OCI-LY7 (cell line): Measurements from ENCODE around the gene NDOR1. TPM values are rescaled to one million over a fixed set of nuclear protein-coding genes. Genes with fewer than 3 reads are reported as not detected.

Experiments used
- BruUV-seq: library from RNA; stranded (reverse); fragments of 400-500 nt; replicated peaks from 2 replicates; lab custom pipeline; 2021; lab: Mats Ljungman, UMichigan
- CTCF ChIA-PET: fragments of 300-600 bp; sonication (Branson Sonifier 250); formaldehyde crosslinking; loops from one replicate; lab custom pipeline; 2022; ENCODE audit warnings: antibody characterized with exemption; ENCODE audit not compliant: unreplicated experiment; lab: Charles Lee
- POLR2A ChIA-PET: fragments of 300-600 bp; sonication (Branson Sonifier 250); formaldehyde crosslinking; loops from one replicate; lab custom pipeline; 2022; ENCODE audit warnings: antibody characterized with exemption; lab: Charles Lee
- DNase-seq: peaks from one replicate; pipeline ENCODE4 v3.0.0-alpha.2; 2015; ENCODE audit warnings: low spot score
- H2AFZ ChIP-seq: fragments of 200-600 bp; sonication (generic), shearing (Covaris generic); 2 replicates; pipeline ENCODE4 v1.6.1; 2014; ENCODE audit warnings: mild to moderate bottlenecking, antibody characterized with exemption, low read length, moderate library complexity
- H3K27ac ChIP-seq: fragments of 200-600 bp; sonication (generic); 2 replicates; pipeline ENCODE4 v1.5.1; 2014; ENCODE audit warnings: mixed run types, low read depth, mild to moderate bottlenecking, moderate library complexity, low read length, inconsistent platforms; ENCODE audit not compliant: poor library complexity, severe bottlenecking
- H3K36me3 ChIP-seq: fragments of 200-600 bp; sonication (generic); 2 replicates; pipeline ENCODE4 v1.6.1; 2014; ENCODE audit warnings: mild to moderate bottlenecking, antibody characterized with exemption, low read length, moderate library complexity, mixed read lengths; ENCODE audit not compliant: insufficient read depth
- H3K4me1 ChIP-seq: fragments of 200-600 bp; sonication (generic); 2 replicates; pipeline ENCODE4 v1.5.1; 2014; ENCODE audit warnings: mild to moderate bottlenecking, low read length; ENCODE audit not compliant: insufficient read depth, poor library complexity, severe bottlenecking
- H3K4me2 ChIP-seq: fragments of 200-600 bp; sonication (generic); 2 replicates; pipeline ENCODE4 v1.6.1; 2014; ENCODE audit warnings: mild to moderate bottlenecking, low read length
- H3K4me3 ChIP-seq: fragments of 200-600 bp; sonication (generic); 2 replicates; pipeline ENCODE4 v1.5.1; 2014; ENCODE audit warnings: mild to moderate bottlenecking, low read depth, low read length; ENCODE audit not compliant: poor library complexity, severe bottlenecking
- H3K79me2 ChIP-seq: fragments of 200-600 bp; sonication (generic); 2 replicates; pipeline ENCODE4 v1.6.1; 2016; ENCODE audit warnings: low read depth, mild to moderate bottlenecking, low read length, moderate library complexity, mixed read lengths; ENCODE audit not compliant: insufficient read depth
- H3K9me2 ChIP-seq: fragments of 200-600 bp; sonication (generic); 2 replicates; pipeline ENCODE4 v1.6.1; 2016; ENCODE audit warnings: mild to moderate bottlenecking, low read length, mixed read lengths; ENCODE audit not compliant: insufficient read depth
- H3K9me3 ChIP-seq: fragments of 200-600 bp; sonication (generic); 2 replicates; pipeline ENCODE4 v1.6.1; 2014; ENCODE audit warnings: mild to moderate bottlenecking, mixed run types, low read length, mixed read lengths
- H4K20me1 ChIP-seq: fragments of 200-600 bp; sonication (generic); 2 replicates; pipeline ENCODE4 v1.6.1; 2014; ENCODE audit warnings: mild to moderate bottlenecking, antibody characterized with exemption, low read length, moderate library complexity, mixed read lengths; ENCODE audit not compliant: insufficient read depth
- EZH2phosphoT487 ChIP-seq: fragments of 200-600 bp; sonication (generic); IDR thresholded peaks from 2 replicates; pipeline ENCODE4 v1.6.1; 2018; ENCODE audit warnings: low read depth, borderline replicate concordance, mild to moderate bottlenecking, mixed run types, antibody characterized with exemption, low read length, moderate library complexity, mixed read lengths
- intact Hi-C: fragments of 100-400 bp; cut with micrococcal nuclease; formaldehyde crosslinking; loops from one replicate; pipeline ENCODE4 v1.10.0; 2022; ENCODE audit not compliant: unreplicated experiment
- total RNA-seq, 2 experiments: library from RNA; depleted of rRNA in 1 of 2; stranded (reverse); fragments of >200 nt in 1 of 2; shearing (Covaris generic) in 1 of 2; gene quantifications; 2 replicates each; pipeline ENCODE4 v1.2.3, GENCODE V29; 2014 to 2022
- TF ChIP-seq, protein P1 (sequence below): fragments of 200-600 bp; sonication (generic); conservative IDR thresholded peaks from 2 replicates; pipeline ENCODE4 v1.5.1; 2014; ENCODE audit warnings: mild to moderate bottlenecking, antibody characterized with exemption, low read length, moderate library complexity, mixed read lengths

Gene NDOR1
- total RNA-seq, 2 experiments from 2014 or later = 30.4 to 61.9 TPM

- intact Hi-C loops = no loop called here
- DNase-seq = no peak
- TF ChIP-seq EZH2phosphoT487 = no peak
- TF ChIP-seq, protein P1, sequence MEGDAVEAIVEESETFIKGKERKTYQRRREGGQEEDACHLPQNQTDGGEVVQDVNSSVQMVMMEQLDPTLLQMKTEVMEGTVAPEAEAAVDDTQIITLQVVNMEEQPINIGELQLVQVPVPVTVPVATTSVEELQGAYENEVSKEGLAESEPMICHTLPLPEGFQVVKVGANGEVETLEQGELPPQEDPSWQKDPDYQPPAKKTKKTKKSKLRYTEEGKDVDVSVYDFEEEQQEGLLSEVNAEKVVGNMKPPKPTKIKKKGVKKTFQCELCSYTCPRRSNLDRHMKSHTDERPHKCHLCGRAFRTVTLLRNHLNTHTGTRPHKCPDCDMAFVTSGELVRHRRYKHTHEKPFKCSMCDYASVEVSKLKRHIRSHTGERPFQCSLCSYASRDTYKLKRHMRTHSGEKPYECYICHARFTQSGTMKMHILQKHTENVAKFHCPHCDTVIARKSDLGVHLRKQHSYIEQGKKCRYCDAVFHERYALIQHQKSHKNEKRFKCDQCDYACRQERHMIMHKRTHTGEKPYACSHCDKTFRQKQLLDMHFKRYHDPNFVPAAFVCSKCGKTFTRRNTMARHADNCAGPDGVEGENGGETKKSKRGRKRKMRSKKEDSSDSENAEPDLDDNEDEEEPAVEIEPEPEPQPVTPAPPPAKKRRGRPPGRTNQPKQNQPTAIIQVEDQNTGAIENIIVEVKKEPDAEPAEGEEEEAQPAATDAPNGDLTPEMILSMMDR = no peak
- BruUV-seq = no TSS peak
- H4K20me1 ChIP-seq = peaks cover 14% of the 10 kb centered on the region; the same call in 1 of the 2 replicates
- H3K36me3 ChIP-seq = peaks cover 23% of the 10 kb centered on the region
- ChIA-PET CTCF (no interaction called here), POLR2A (interaction anchor here (0.9 to 1.5 kb wide), 5 partner anchors 11 to 73 kb away, joined by 3 to 4 read pairs (median 4); partner anchors contain the start of gene RNF208)
- peaks cover 44% of the 10 kb centered on the region for H3K4me1 ChIP-seq
- H3K9me3 ChIP-seq = no peaks in the 10 kb centered on the region
- H3K4me3 ChIP-seq = peak overlapping the region; percentile 92
- peaks cover 62% of the 10 kb centered on the region for H3K79me2 ChIP-seq
- peak overlapping the region; percentile 57 for H3K27ac ChIP-seq
- H3K4me2 ChIP-seq = peak overlapping the region; percentile 97
- H3K9me2 ChIP-seq = no peaks in the 10 kb centered on the region
- no peak overlapping the region for H2AFZ ChIP-seq
These were observed 772 bp upstream of the NDOR1 start for GRCh38 chr9:137204731-137205125.

DNA sequence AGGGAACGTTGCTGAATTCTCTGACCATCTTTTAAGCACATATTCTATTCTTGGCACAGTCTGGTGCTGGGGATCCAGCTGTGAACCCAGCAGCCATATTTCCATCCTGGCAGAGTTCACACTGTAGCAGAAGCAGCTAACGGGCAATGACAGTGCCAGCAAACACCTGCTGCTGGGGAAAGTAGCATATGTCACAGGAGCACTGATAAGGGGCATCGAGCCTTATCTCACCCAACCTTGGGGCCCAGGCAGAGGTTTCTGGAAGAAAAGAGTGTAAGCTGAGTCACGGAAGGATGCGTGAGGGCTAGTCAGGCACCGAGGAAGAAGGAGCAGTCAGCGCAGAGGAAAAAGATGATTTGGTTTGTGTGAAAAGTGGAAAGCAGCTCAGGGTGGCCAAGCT lies 1.1 kb downstream of the NDOR1 start:
- TF ChIP-seq, protein P1 = no peak
- no peak for TF ChIP-seq EZH2phosphoT487
- no peaks in the 10 kb centered on the region for H3K9me3 ChIP-seq
- H2AFZ ChIP-seq = no peak overlapping the region
- no peak for DNase-seq
- peaks cover 57% of the 10 kb centered on the region for H3K79me2 ChIP-seq
- peak overlapping the region; percentile 92 for H3K4me3 ChIP-seq
- ChIA-PET POLR2A (no interaction called here), CTCF (interaction anchor here (0.5 kb wide), 1 partner anchor 15 kb away, joined by 6 read pairs; no protein-coding TSS in a partner anchor)
- H3K9me2 ChIP-seq = no peaks in the 10 kb centered on the region
- H3K4me1 ChIP-seq = peaks cover 42% of the 10 kb centered on the region
- no TSS peak for BruUV-seq
- H4K20me1 ChIP-seq = peaks cover 14% of the 10 kb centered on the region; the same call in 1 of the 2 replicates
- peaks cover 38% of the 10 kb centered on the region for H3K36me3 ChIP-seq
- intact Hi-C loops = no loop called here
- H3K4me2 ChIP-seq = peak overlapping the region; percentile 97
- H3K27ac ChIP-seq = no peak overlapping the region

- CTCF ChIA-PET = no interaction called here
- H3K27ac ChIP-seq = no peak overlapping the region
- H3K79me2 ChIP-seq = peaks cover 11% of the 10 kb centered on the region
- DNase-seq = no peak
- no peak overlapping the region for H2AFZ ChIP-seq
- peaks cover 7% of the 10 kb centered on the region for H3K4me1 ChIP-seq
- H3K9me3 ChIP-seq = no peaks in the 10 kb centered on the region
- no peaks in the 10 kb centered on the region for H4K20me1 ChIP-seq
- TF ChIP-seq EZH2phosphoT487 = no peak
- TF ChIP-seq, protein P1 = no peak
- peaks cover 61% of the 10 kb centered on the region for H3K36me3 ChIP-seq
- BruUV-seq = no TSS peak
- no peak overlapping the region for H3K4me3 ChIP-seq
- no peak overlapping the region for H3K4me2 ChIP-seq
- no peaks in the 10 kb centered on the region for H3K9me2 ChIP-seq
- intact Hi-C loops = no loop called here
- POLR2A ChIA-PET = no interaction called here
These were observed 6.0 kb downstream of the NDOR1 start for GRCh38 chr9:137211532-137211931.
